BJ (cell line): ENCODE data around the gene ADGRE2. TPM values are rescaled to one million over a fixed set of nuclear protein-coding genes. Genes with fewer than 3 reads are reported as not detected.

ENCODE experiments used
- CTCF ChIA-PET: fragments of 350-600 bp; formaldehyde crosslinking; extraction: SDS; loops from one replicate; lab custom pipeline; 2021; ENCODE audit warnings: antibody characterized with exemption, inconsistent platforms; lab: Yijun Ruan, JAX
- POLR2A ChIA-PET: fragments of 300-600 bp; sonication (Branson Sonifier 250); formaldehyde crosslinking; extraction: SDS; loops from one replicate; lab custom pipeline; 2021; ENCODE audit warnings: antibody characterized with exemption; lab: Charles Lee
- DNase-seq: peaks from one replicate; pipeline ENCODE4 v3.0.0-alpha.2; 2011; ENCODE audit warnings: low read depth
- H3K27me3 ChIP-seq: 2 replicates; pipeline ENCODE4 v1.6.0; 2011; ENCODE audit warnings: low read length; ENCODE audit not compliant: control insufficient read depth, insufficient read depth
- H3K36me3 ChIP-seq: 2 replicates; pipeline ENCODE4 v1.5.1; 2011; ENCODE audit warnings: low read length; ENCODE audit not compliant: control insufficient read depth, insufficient read depth
- H3K4me3 ChIP-seq: 2 replicates; pipeline ENCODE4 v1.5.1; 2011; ENCODE audit warnings: low read depth, mild to moderate bottlenecking, control low read depth, low read length
- polyA plus RNA-seq: library from polyadenylated mRNA; depleted of rRNA; stranded (reverse); fragments of >200 nt; gene quantifications from 2 replicates; pipeline ENCODE4 v1.2.3, GENCODE V29; 2011
- TF ChIP-seq, protein P1 (sequence below): IDR thresholded peaks from 2 replicates; pipeline ENCODE4 v1.5.1; 2011; ENCODE audit warnings: low read depth, mild to moderate bottlenecking, control low read depth, inconsistent platforms, low read length, moderate library complexity; ENCODE audit not compliant: insufficient read depth

ADGRE2 gene
- polyA plus RNA-seq, 1 experiment = 0.72 TPM

DNA sequence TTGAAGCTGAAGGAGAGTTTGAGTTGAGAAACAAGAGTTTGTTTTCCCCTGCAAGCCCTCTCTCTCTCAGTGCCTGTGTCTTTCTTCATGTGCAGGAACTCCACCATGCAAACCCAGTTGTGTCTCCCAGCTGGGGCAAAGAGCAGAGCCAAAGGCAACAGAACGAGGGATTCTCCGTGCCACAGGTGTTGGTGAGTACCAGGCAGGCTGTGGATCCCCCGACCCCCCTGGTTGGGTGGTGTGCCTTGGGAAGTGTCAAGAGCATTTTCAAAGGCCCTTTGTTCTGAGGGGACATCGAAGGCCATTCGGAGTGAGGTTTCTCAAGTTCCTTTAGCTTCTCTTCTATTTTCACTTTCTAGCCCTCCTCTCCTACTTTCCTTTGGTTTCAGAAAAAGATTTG is 82.9 kb downstream of the ADGRE2 start:
- H3K36me3 ChIP-seq = peaks cover 19% of the 10 kb centered on the region
- no peaks in the 10 kb centered on the region for H3K27me3 ChIP-seq
- ChIA-PET POLR2A (no interaction called here), CTCF (interaction anchor here (1.8 kb wide), 1 partner anchor 122 kb away, joined by 7 read pairs; no protein-coding TSS in a partner anchor)
- DNase-seq = no peak
- no peak overlapping the region for H3K4me3 ChIP-seq
- TF ChIP-seq, protein P1, sequence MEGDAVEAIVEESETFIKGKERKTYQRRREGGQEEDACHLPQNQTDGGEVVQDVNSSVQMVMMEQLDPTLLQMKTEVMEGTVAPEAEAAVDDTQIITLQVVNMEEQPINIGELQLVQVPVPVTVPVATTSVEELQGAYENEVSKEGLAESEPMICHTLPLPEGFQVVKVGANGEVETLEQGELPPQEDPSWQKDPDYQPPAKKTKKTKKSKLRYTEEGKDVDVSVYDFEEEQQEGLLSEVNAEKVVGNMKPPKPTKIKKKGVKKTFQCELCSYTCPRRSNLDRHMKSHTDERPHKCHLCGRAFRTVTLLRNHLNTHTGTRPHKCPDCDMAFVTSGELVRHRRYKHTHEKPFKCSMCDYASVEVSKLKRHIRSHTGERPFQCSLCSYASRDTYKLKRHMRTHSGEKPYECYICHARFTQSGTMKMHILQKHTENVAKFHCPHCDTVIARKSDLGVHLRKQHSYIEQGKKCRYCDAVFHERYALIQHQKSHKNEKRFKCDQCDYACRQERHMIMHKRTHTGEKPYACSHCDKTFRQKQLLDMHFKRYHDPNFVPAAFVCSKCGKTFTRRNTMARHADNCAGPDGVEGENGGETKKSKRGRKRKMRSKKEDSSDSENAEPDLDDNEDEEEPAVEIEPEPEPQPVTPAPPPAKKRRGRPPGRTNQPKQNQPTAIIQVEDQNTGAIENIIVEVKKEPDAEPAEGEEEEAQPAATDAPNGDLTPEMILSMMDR = no peak

DNA sequence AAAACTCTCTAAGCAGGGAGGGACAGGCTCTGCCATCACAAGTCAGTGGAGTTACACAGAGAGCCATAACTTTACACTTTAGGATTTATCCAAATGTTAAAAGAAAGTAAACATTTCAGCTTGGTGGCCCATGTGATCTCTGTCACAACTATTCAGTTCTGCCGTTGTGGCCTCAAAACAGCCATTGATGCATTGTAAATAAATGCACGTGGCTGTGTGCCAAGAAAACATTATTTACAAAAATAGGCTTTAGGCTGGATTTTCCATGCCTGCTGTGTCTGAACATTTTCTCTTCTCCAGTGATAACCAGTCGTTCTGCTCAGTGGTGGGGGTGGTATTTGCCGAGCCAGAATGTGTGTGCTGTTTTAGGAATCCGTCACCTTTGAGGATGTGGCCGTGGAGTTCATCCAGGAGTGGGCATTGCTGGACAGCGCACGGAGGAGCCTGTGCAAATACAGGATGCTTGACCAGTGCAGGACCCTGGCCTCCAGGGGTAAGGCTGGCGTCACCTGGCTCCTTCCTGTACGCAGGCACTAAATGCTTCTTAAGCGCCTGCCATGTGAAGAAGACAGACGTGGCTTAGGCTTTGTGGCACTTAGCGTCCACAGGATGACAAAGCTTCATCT is 83.6 kb downstream of the ADGRE2 start:
- TF ChIP-seq, protein P1 = no peak
- no peak for DNase-seq
- ChIA-PET POLR2A (no interaction called here), CTCF (interaction anchor here (0.6 to 1.8 kb wide), 3 partner anchors 22 to 833 kb away, joined by 3 to 7 read pairs (median 4); no protein-coding TSS in a partner anchor)
- no peaks in the 10 kb centered on the region for H3K27me3 ChIP-seq
- H3K4me3 ChIP-seq = no peak overlapping the region
- peaks cover 14% of the 10 kb centered on the region for H3K36me3 ChIP-seq

DNA sequence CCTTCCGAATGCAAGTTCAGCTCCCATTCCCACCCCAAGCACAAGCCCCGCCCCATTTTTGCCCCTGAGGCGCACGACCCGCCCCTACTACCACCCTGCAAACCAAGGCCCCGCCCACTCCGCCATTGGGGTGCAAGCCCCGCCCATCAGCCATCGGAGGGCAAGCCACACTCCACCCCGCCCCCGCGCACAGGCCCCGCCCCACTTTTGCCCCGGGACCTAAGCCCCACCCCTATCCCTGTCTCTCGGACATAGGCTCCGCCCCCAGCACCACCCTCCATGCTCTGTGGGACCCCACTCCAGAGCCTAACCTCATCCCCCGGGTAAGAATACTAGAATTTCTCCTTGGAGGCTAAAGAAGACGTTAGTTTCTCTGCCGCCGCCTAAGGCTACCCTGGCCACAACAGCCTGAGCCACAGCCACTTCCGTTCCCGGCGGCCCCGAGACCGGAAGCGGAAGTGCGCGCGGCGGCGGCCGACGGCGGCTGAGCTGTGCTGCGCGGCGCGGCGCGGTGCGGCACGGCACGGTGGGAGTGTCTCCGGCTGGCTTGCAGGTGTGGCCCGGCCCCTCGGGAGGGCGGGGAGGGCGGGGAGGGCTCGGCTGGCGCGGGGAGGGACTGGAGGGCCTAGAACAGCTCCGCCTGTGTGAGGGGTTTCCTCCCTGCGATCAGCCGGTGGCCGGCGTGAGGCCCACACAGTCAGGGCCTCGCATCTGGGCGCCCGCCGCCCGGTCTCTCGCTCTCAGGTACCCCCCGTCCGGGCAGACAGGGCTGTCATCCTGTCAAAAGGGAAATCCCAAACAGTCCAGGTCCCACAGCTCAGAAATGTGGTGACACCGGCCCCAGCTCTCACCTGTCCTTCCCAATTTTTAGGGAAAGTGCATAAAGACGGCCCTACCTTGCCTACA is 88.5 kb downstream of the ADGRE2 start, which contains the start of gene ZNF333:
Gene ZNF333 (plus strand): TSS at position 451 of the 906 bp plus-strand sequence. CDS start 3,444 bp downstream, outside the sequence.
- no peaks in the 10 kb centered on the region for H3K27me3 ChIP-seq
- DNase-seq = peak; percentile 20
- POLR2A ChIA-PET = interaction anchor here (0.6 kb wide), 2 partner anchors 25 to 83 kb away, joined by 3 to 20 read pairs; no protein-coding TSS in a partner anchor
- H3K4me3 ChIP-seq = peak within 1 kb of the TSS; percentile 66
- TF ChIP-seq, protein P1 = no peak
- CTCF ChIA-PET = interaction anchor here (2.1 to 3.3 kb wide), 2 partner anchors 9 to 116 kb away, joined by 4 to 28 read pairs; no protein-coding TSS in a partner anchor
- H3K36me3 ChIP-seq = peaks cover 3% of the 10 kb centered on the region

DNA sequence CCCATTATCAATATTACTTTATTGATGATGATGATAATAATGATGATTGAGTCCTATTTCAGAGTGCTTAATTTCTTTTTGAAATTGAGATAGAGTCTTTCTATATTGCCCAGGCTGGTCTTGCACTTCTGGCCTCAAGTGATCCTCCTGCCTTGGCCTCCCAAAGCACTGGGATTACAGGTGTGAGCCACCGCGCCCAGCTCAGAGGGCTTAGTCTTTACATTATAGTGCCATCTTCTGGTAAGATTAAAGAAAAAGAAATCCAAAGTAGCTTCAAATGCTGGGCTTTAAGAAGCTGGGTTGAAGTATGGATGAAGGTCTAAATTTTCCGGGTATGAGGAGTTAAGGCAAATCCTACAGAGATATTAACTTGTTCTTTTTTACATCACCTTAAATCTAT is 91.9 kb downstream of the ADGRE2 start:
- TF ChIP-seq, protein P1 = peak; percentile 30; the same call in 1 of the 2 replicates
- ChIA-PET CTCF (interaction anchor here (0.8 to 5.3 kb wide), 5 partner anchors 9 to 129 kb away, joined by 3 to 62 read pairs (median 4); partner anchors contain the start of gene NDUFB7), POLR2A (interaction anchor here (0.6 kb wide), 2 partner anchors 94 to 146 kb away, joined by 3 to 4 read pairs; no protein-coding TSS in a partner anchor)
- no peak for DNase-seq
- no peaks in the 10 kb centered on the region for H3K27me3 ChIP-seq
- no peaks in the 10 kb centered on the region for H3K36me3 ChIP-seq
- no peak overlapping the region for H3K4me3 ChIP-seq

DNA sequence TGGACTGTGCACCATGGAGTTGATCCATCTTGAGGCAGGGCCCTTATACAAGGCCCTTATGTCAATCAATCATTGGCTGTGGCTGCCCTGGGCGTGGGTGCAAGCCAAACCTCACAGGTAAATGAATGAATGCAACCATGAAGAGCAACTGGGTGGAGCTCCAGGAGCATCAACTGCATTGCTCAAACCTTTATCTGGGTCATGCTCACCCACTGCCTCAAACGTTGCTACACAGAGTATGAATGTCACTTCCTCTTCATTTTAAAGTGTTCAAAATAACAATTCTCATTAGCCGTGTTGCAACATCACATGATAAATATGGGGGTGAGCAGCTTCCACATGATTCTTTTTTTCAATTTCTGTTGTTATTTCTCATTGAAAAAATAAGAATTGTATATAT is 94.9 kb downstream of the ADGRE2 start:
- H3K27me3 ChIP-seq = no peaks in the 10 kb centered on the region
- DNase-seq = no peak
- H3K36me3 ChIP-seq = no peaks in the 10 kb centered on the region
- TF ChIP-seq, protein P1 = no peak
- ChIA-PET CTCF (interaction anchor here (0.9 to 5.3 kb wide), 2 partner anchors 110 to 126 kb away, joined by 3 to 62 read pairs; partner anchors contain the start of gene NDUFB7), POLR2A (no interaction called here)
- no peak overlapping the region for H3K4me3 ChIP-seq
